H1 (cell line): ENCODE measurements around the gene NDRG2. TPM values are rescaled to one million over a fixed set of nuclear protein-coding genes. Genes with fewer than 3 reads are reported as not detected.

Experiments used
- CTCF ChIA-PET: fragments of 300-600 bp; sonication (Branson Sonifier 250); formaldehyde crosslinking; loops from one replicate; lab custom pipeline; 2021; ENCODE audit not compliant: partially characterized antibody; lab: Charles Lee
- POLR2A ChIA-PET: fragments of 300-600 bp; sonication (Branson Sonifier 250); formaldehyde crosslinking; loops from one replicate; lab custom pipeline; 2021; ENCODE audit warnings: inconsistent platforms; ENCODE audit not compliant: partially characterized antibody; lab: Charles Lee
- DNase-seq, 2 experiments: peaks; one replicate each; pipeline versions ENCODE4 v3.0.0 to v3.0.0-alpha.2; 2010 to 2022; ENCODE audit warnings: low spot score in 2 of 2, low read depth in 1 of 2, mixed read lengths in 1 of 2
- FAIRE-seq: peaks from 2 replicates; lab custom pipeline; 2011; peaks lifted over from hg19 to GRCh38; lab: Jason Lieb, UNC
- H2AFZ ChIP-seq: 2 replicates; pipeline ENCODE4 v1.8.1; 2012; ENCODE audit warnings: low read length, inconsistent platforms
- H2AK5ac ChIP-seq: 2 replicates; pipeline ENCODE4 v1.6.1; 2013; ENCODE audit warnings: low read depth, low read length
- H2BK120ac ChIP-seq: replicated peaks from 2 replicates; pipeline ENCODE3; 2013; ENCODE audit warnings: low read depth, low read length, inconsistent platforms
- H2BK12ac ChIP-seq: 2 replicates; pipeline ENCODE4 v1.6.1; 2013; ENCODE audit warnings: low read depth, low read length
- H2BK15ac ChIP-seq: 2 replicates; pipeline ENCODE4 v1.6.1; 2013; ENCODE audit warnings: low read length
- H2BK20ac ChIP-seq: 2 replicates; pipeline ENCODE4 v1.6.1; 2013; ENCODE audit warnings: low read length
- H2BK5ac ChIP-seq: 2 replicates; pipeline ENCODE4 v1.6.1; 2013; ENCODE audit warnings: low read depth, low read length
- H3K14ac ChIP-seq: 2 replicates; pipeline ENCODE4 v1.6.1; 2013; ENCODE audit warnings: inconsistent platforms; ENCODE audit not compliant: insufficient read length
- H3K18ac ChIP-seq: 2 replicates; pipeline ENCODE4 v1.6.1; 2013; ENCODE audit warnings: low read length; ENCODE audit errors: extremely low read depth
- H3K23ac ChIP-seq: 2 replicates; pipeline ENCODE4 v1.6.1; 2013; ENCODE audit warnings: inconsistent platforms; ENCODE audit not compliant: insufficient read length
- H3K23me2 ChIP-seq: 2 replicates; pipeline ENCODE4 v1.6.1; 2013; ENCODE audit warnings: low read depth, low read length
- H3K27ac ChIP-seq: 2 replicates; pipeline ENCODE4 v1.6.1; 2011; ENCODE audit warnings: low read depth, low read length, inconsistent platforms
- H3K27me3 ChIP-seq, 4 experiments: replicated peaks in 1 of 4; 1 replicate in 1 of 4; 2 replicates in 3 of 4; pipeline versions ENCODE4 v1.6.1 to v1.8.1; 2011 to 2013; ENCODE audit warnings: low read length in 3 of 4, mild to moderate bottlenecking in 3 of 4, inconsistent platforms in 2 of 4, mixed read lengths in 2 of 4, moderate library complexity in 1 of 4; ENCODE audit not compliant: control insufficient read depth in 3 of 4, insufficient read depth in 3 of 4; ENCODE audit errors: extremely low read depth in 1 of 4
- H3K36me3 ChIP-seq, 4 experiments: 2 replicates each; pipeline versions ENCODE4 v1.6.1 to v1.8.1; 2011 to 2013; ENCODE audit warnings: mild to moderate bottlenecking in 4 of 4, low read length in 3 of 4, moderate library complexity in 2 of 4, control low read depth in 1 of 4, inconsistent platforms in 1 of 4; ENCODE audit not compliant: insufficient read depth in 4 of 4, control insufficient read depth in 2 of 4
- H3K4ac ChIP-seq: replicated peaks from 2 replicates; pipeline ENCODE3; 2013; ENCODE audit warnings: low read length, low read depth, mixed read lengths, inconsistent platforms; ENCODE audit not compliant: insufficient read length
- H3K4me1 ChIP-seq, 4 experiments: replicated peaks in 1 of 4; 1 replicate in 1 of 4; 2 replicates in 3 of 4; pipeline versions ENCODE4 v1.6.1 to v1.8.1; 2011 to 2013; ENCODE audit warnings: low read length in 3 of 4, inconsistent platforms in 2 of 4, mixed read lengths in 1 of 4; ENCODE audit not compliant: insufficient read depth in 4 of 4, control insufficient read depth in 3 of 4
- H3K4me2 ChIP-seq, 2 experiments: 2 replicates each; pipeline versions ENCODE4 v1.6.1 to v1.8.1; 2011 to 2013; ENCODE audit warnings: low read depth in 2 of 2, low read length in 2 of 2, control low read depth in 1 of 2, inconsistent platforms in 1 of 2, mild to moderate bottlenecking in 1 of 2; ENCODE audit not compliant: insufficient read depth in 1 of 2
- H3K4me3 ChIP-seq, 4 experiments: fragments of 200-600, 300-600 bp in 1 of 4; sonication (generic), shearing (Covaris generic), sonication (Bioruptor Twin) in 1 of 4; 2 replicates each; pipeline versions ENCODE4 v1.5.1 to v1.8.1; 2011 to 2016; ENCODE audit warnings: low read length in 4 of 4, low read depth in 3 of 4, control low read depth in 2 of 4, inconsistent platforms in 2 of 4, mild to moderate bottlenecking in 2 of 4, mixed read lengths in 1 of 4, moderate library complexity in 1 of 4; ENCODE audit not compliant: insufficient read depth in 2 of 4; ENCODE audit errors: extremely low read depth in 1 of 4
- H3K56ac ChIP-seq: replicated peaks from 2 replicates; pipeline ENCODE3; 2013; ENCODE audit warnings: low read depth, mild to moderate bottlenecking, mixed read lengths, low read length, inconsistent platforms; ENCODE audit not compliant: insufficient read length
- H3K79me1 ChIP-seq: 2 replicates; pipeline ENCODE4 v1.6.1; 2013; ENCODE audit warnings: low read depth, low read length, control low read depth
- H3K79me2 ChIP-seq, 2 experiments: 2 replicates each; pipeline versions ENCODE4 v1.6.1 to v1.8.1; 2012 to 2013; ENCODE audit warnings: low read length in 2 of 2, mild to moderate bottlenecking in 2 of 2, inconsistent platforms in 1 of 2; ENCODE audit not compliant: insufficient read depth in 2 of 2, control insufficient read depth in 1 of 2
- H3K9ac ChIP-seq, 4 experiments: replicated peaks in 1 of 4; 1 replicate in 1 of 4; 2 replicates in 3 of 4; pipeline versions ENCODE4 v1.6.1 to v1.8.1; 2011 to 2013; ENCODE audit warnings: low read depth in 3 of 4, low read length in 3 of 4, control low read depth in 2 of 4, mild to moderate bottlenecking in 2 of 4, moderate library complexity in 2 of 4, inconsistent platforms in 1 of 4; ENCODE audit errors: extremely low read depth in 1 of 4
- H3K9me3 ChIP-seq, 2 experiments: 2 replicates each; pipeline versions ENCODE4 v1.6.1 to v1.8.1; 2012 to 2013; ENCODE audit warnings: mild to moderate bottlenecking in 2 of 2, moderate library complexity in 2 of 2, control low read depth in 1 of 2, inconsistent platforms in 1 of 2, low read depth in 1 of 2, low read length in 1 of 2, mixed read lengths in 1 of 2; ENCODE audit not compliant: insufficient read depth in 2 of 2
- H4K20me1 ChIP-seq, 2 experiments: replicated peaks in 1 of 2; 2 replicates each; pipeline versions ENCODE3 to v1.8.1; 2011 to 2013; ENCODE audit warnings: inconsistent platforms in 2 of 2, low read length in 2 of 2, mild to moderate bottlenecking in 1 of 2; ENCODE audit not compliant: insufficient read depth in 2 of 2, control insufficient read depth in 1 of 2
- H4K5ac ChIP-seq: 2 replicates; pipeline ENCODE4 v1.6.1; 2013; ENCODE audit warnings: low read length, low read depth, mixed read lengths, inconsistent platforms; ENCODE audit not compliant: insufficient read length
- H4K8ac ChIP-seq: 2 replicates; pipeline ENCODE4 v1.8.0; 2013; ENCODE audit warnings: mild to moderate bottlenecking, moderate library complexity, low read length, inconsistent platforms; ENCODE audit not compliant: insufficient read depth; ENCODE audit errors: extremely low read depth
- H4K91ac ChIP-seq: replicated peaks from 2 replicates; pipeline ENCODE3; 2013; ENCODE audit warnings: low read length, mixed read lengths, inconsistent platforms; ENCODE audit not compliant: insufficient read length
- EP300 ChIP-seq, 2 experiments: IDR thresholded peaks; 1 replicate in 1 of 2; 2 replicates in 1 of 2; pipeline ENCODE4 v1.6.1; 2011 to 2012; ENCODE audit warnings: low read depth in 2 of 2, low read length in 2 of 2, mild to moderate bottlenecking in 2 of 2, borderline replicate concordance in 1 of 2, inconsistent platforms in 1 of 2, moderate library complexity in 1 of 2
- SUZ12 ChIP-seq: fragments of 200-600 bp; sonication (generic); IDR thresholded peaks from 2 replicates; pipeline ENCODE4 v1.6.1; 2012; ENCODE audit warnings: mild to moderate bottlenecking, inconsistent platforms, low read length, moderate library complexity, mixed read lengths
- WGBS, 2 experiments: shearing (Covaris generic) in 1 of 2; methylation state at CpG; one replicate each; pipeline versions ENCODE4 v1.1.6 to v1.1.7; 2013 to 2015; ENCODE audit warnings: low lambda C conversion rate in 2 of 2, mixed read lengths in 2 of 2, inconsistent platforms in 1 of 2, low coverage in 1 of 2, missing lambda C conversion rate in 1 of 2; ENCODE audit not compliant: insufficient replicate concordance in 2 of 2, insufficient coverage in 1 of 2, insufficient read length in 1 of 2; ENCODE audit errors: extremely low coverage in 1 of 2, missing lambda C conversion rate in 1 of 2; 5-methylcytosine and 5-hydroxymethylcytosine counted together
- polyA plus RNA-seq, 7 experiments: library from polyadenylated mRNA; depleted of rRNA in 3 of 7; stranded (reverse) in 5 of 7; unstranded in 2 of 7; fragments of >200 nt in 5 of 7; fragments of 200-250 nt in 2 of 7; gene quantifications; 1 replicate in 5 of 7; 2 replicates in 1 of 7; 4 replicates in 1 of 7; pipeline versions ENCODE4 v1.2.1 to v1.2.3, GENCODE V29; 2011 to 2013; ENCODE audit warnings: missing spikeins in 2 of 7, mixed read lengths in 2 of 7
- total RNA-seq: library from RNA; stranded (reverse); fragmentation: NEBNext Ultra II Directional; extraction: Animal tissue kit (Norgen Biotek cat#: 25700); gene quantifications from 2 replicates; pipeline ENCODE4 v1.2.1, GENCODE V29; 2021
- TF ChIP-seq, protein P1 (sequence below): IDR thresholded peaks from 2 replicates; pipeline ENCODE4 v1.6.1; 2011; ENCODE audit warnings: low read length, improper control_type of control experiment

NDRG2 gene
- total and polyA plus RNA-seq, 2 of the 8 experiments (the other 6 are each of a cell fraction or from before 2014, with no cell fraction given) = 29.9 to 48.6 TPM

- no peak overlapping the region for H2BK120ac ChIP-seq
These were observed 1.7 kb downstream of the NDRG2 start for GRCh38 chr14:21023174-21023573.

More at GRCh38 chr14:21023174-21023573, 1.7 kb downstream of the NDRG2 start:
- POLR2A ChIA-PET = interaction anchor here (1.2 to 3.4 kb wide), 7 partner anchors 8 to 69 kb away, joined by 3 to 19 read pairs (median 9); partner anchors contain the start of gene RNASE13
- H3K4ac ChIP-seq = no peak overlapping the region
- H3K4me2 ChIP-seq = peak overlapping the region in 1 of 2 experiments; percentile 94; a peak in 1 of 4 replicates
- no peaks in the 10 kb centered on the region for H3K79me2 ChIP-seq
- H3K27me3 ChIP-seq = peaks cover 2 to 25% (median 22%) of the 10 kb centered on the region in 4 experiments; a peak in 6 of 7 replicates
- no peak overlapping the region for H2BK20ac ChIP-seq
- no peak overlapping the region for H2AFZ ChIP-seq
- H4K8ac ChIP-seq = no peak overlapping the region
- no peaks in the 10 kb centered on the region for H3K9me3 ChIP-seq
- H3K18ac ChIP-seq = no peak overlapping the region
- peaks cover 0 to 5% (median under 1%) of the 10 kb centered on the region in 4 experiments; a peak in 3 of 8 replicates for H3K36me3 ChIP-seq
- H4K5ac ChIP-seq = no peak overlapping the region
- peaks cover 4 to 22% (median 14%) of the 10 kb centered on the region in 4 experiments; a peak in 6 of 7 replicates for H3K4me1 ChIP-seq
- no peak overlapping the region for H3K14ac ChIP-seq
- H3K79me1 ChIP-seq = no peaks in the 10 kb centered on the region
- WGBS, 2 experiments = 84% methylated on average over 7 of the region's 7 CpGs; no CpG with 5 or more reads in 1 of the 2 experiments
- no peak for FAIRE-seq
- H3K4me3 ChIP-seq = no peak overlapping the region
- H3K23ac ChIP-seq = no peak overlapping the region
- H4K91ac ChIP-seq = no peak overlapping the region
- no peak overlapping the region for H3K27ac ChIP-seq
- H2BK15ac ChIP-seq = peak overlapping the region; percentile 40; the same call in 1 of the 2 replicates
- CTCF ChIA-PET = interaction anchor here (0.7 to 16.1 kb wide), 12 partner anchors 9 to 83 kb away, joined by 3 to 371 read pairs (median 5); partner anchors contain the start of genes ARHGEF40 and RNASE7
- TF ChIP-seq, protein P1, sequence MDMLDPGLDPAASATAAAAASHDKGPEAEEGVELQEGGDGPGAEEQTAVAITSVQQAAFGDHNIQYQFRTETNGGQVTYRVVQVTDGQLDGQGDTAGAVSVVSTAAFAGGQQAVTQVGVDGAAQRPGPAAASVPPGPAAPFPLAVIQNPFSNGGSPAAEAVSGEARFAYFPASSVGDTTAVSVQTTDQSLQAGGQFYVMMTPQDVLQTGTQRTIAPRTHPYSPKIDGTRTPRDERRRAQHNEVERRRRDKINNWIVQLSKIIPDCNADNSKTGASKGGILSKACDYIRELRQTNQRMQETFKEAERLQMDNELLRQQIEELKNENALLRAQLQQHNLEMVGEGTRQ = no peak
- no peak for TF ChIP-seq EP300 (IDR thresholded peaks at IDR 0.05; ENCODE audit: borderline replicate concordance in 1 of 2, low read depth in 2 of 2, low read length in 2 of 2)
- TF ChIP-seq SUZ12 = 0 out of 2 replicates have a peak, but pooled peaks have one; percentile 1
- H3K23me2 ChIP-seq = peaks cover 17% of the 10 kb centered on the region
- no peak overlapping the region for H3K9ac ChIP-seq
- peak overlapping the region; percentile 39; the same call in 1 of the 2 replicates for H2AK5ac ChIP-seq
- no peak overlapping the region for H3K56ac ChIP-seq
- DNase-seq = no peak
- H2BK12ac ChIP-seq = no peak overlapping the region; the same call in 1 of the 2 replicates
- H2BK5ac ChIP-seq = no peak overlapping the region
- no peaks in the 10 kb centered on the region for H4K20me1 ChIP-seq
